GM12878 (cell line): Measurements from ENCODE around the gene USP37. TPM values are rescaled to one million over a fixed set of nuclear protein-coding genes. Genes with fewer than 3 reads are reported as not detected.
A peak's percentile ranks its signal among the peaks of the same experiment; 100 is the strongest.

ENCODE experiments used
- ATF3 ChIP-seq: IDR thresholded peaks from 2 replicates; pipeline ENCODE4 v1.6.1; 2011; ENCODE audit warnings: low read depth, mild to moderate bottlenecking, low read length, moderate library complexity, borderline replicate concordance; ENCODE audit errors: extremely low read depth
- BACH1 ChIP-seq: fragments of 450-650 bp; IDR thresholded peaks from 2 replicates; pipeline ENCODE4 v1.6.1; 2017; ENCODE audit warnings: mild to moderate bottlenecking, borderline replicate concordance
- BRCA1 ChIP-seq: IDR thresholded peaks from 2 replicates; pipeline ENCODE4 v1.6.1; 2011; ENCODE audit warnings: low read depth, low read length, improper control_type of control experiment
- CBX3 ChIP-seq: fragments of 200-600 bp; sonication (generic); IDR thresholded peaks from 2 replicates; pipeline ENCODE4 v1.6.1; 2016; ENCODE audit warnings: low read depth, borderline replicate concordance
- CHD1 ChIP-seq: IDR thresholded peaks from 2 replicates; pipeline ENCODE4 v1.6.1; 2012; ENCODE audit warnings: low read depth, low read length, improper control_type of control experiment
- E4F1 ChIP-seq: fragments of 450-650 bp; IDR thresholded peaks from 2 replicates; pipeline ENCODE4 v1.6.1; 2018; ENCODE audit warnings: borderline replicate concordance, mild to moderate bottlenecking; ENCODE audit not compliant: partially characterized antibody
- EED ChIP-seq: sonication (generic); IDR thresholded peaks from 2 replicates; pipeline ENCODE4 v1.6.1; 2016; ENCODE audit warnings: antibody characterized with exemption, low read depth
- EZH2 ChIP-seq: IDR thresholded peaks from 2 replicates; pipeline ENCODE4 v1.6.1; 2012; ENCODE audit warnings: low read depth, mild to moderate bottlenecking, control low read depth, inconsistent platforms, low read length, borderline replicate concordance; ENCODE audit not compliant: control insufficient read depth
- HCFC1 ChIP-seq: fragments of 150-350 bp; IDR thresholded peaks from 2 replicates; pipeline ENCODE4 v1.6.1; 2014; ENCODE audit warnings: low read length
- MXI1 ChIP-seq: fragments of 150-350 bp; IDR thresholded peaks from 2 replicates; pipeline ENCODE4 v1.6.1; 2011; ENCODE audit warnings: low read depth, mild to moderate bottlenecking, inconsistent platforms, low read length, improper control_type of control experiment
- MYB ChIP-seq: fragments of 150-350 bp; IDR thresholded peaks from 2 replicates; pipeline ENCODE4 v1.6.1; 2014; ENCODE audit warnings: mild to moderate bottlenecking, low read depth, low read length, borderline replicate concordance
- NFYB ChIP-seq: IDR thresholded peaks from 2 replicates; pipeline ENCODE4 v1.6.1; 2011; ENCODE audit warnings: low read depth, mild to moderate bottlenecking, low read length, improper control_type of control experiment, moderate library complexity; ENCODE audit not compliant: insufficient read depth
- NR2C1 ChIP-seq: fragments of 450-650 bp; IDR thresholded peaks from 2 replicates; pipeline ENCODE4 v1.6.1; 2017; ENCODE audit warnings: antibody characterized with exemption, mild to moderate bottlenecking, moderate library complexity
- POLR2AphosphoS5 ChIP-seq: IDR thresholded peaks from 2 replicates; pipeline ENCODE4 v1.6.1; 2011; ENCODE audit warnings: mild to moderate bottlenecking, low read length, inconsistent platforms
- RAD21 ChIP-seq: IDR thresholded peaks from 2 replicates; pipeline ENCODE4 v1.6.1; 2011; ENCODE audit warnings: mild to moderate bottlenecking, low read depth, low read length, moderate library complexity; ENCODE audit not compliant: insufficient read depth
- RFX5 ChIP-seq: IDR thresholded peaks from 2 replicates; pipeline ENCODE4 v1.6.1; 2011; ENCODE audit warnings: low read depth, low read length, improper control_type of control experiment
- SMAD1 ChIP-seq: fragments of 450-650 bp; IDR thresholded peaks from 2 replicates; pipeline ENCODE4 v1.6.1; 2018; ENCODE audit warnings: mild to moderate bottlenecking, low read depth; ENCODE audit not compliant: partially characterized antibody
- TCF7 ChIP-seq: IDR thresholded peaks from 2 replicates; pipeline ENCODE4 v1.6.1; 2014; ENCODE audit warnings: antibody characterized with exemption, borderline replicate concordance
- YBX1 ChIP-seq: fragments of 450-650 bp; IDR thresholded peaks from 2 replicates; pipeline ENCODE4 v1.6.1; 2016; ENCODE audit warnings: antibody characterized with exemption
- YY1 ChIP-seq: IDR thresholded peaks from 2 replicates; pipeline ENCODE4 v1.6.1; 2011; ENCODE audit warnings: low read depth, mild to moderate bottlenecking, low read length
- polyA plus RNA-seq, 11 experiments: library from polyadenylated mRNA; depleted of rRNA in 4 of 11; unstranded in 6 of 11; stranded (reverse) in 5 of 11; fragments of >200 nt; fragmentation: Nextera tagmentation in 4 of 11; fragmentation: Illumina TruSeq in 1 of 11; extraction: Ambion mirVana in 4 of 11; extraction: Trizol in 1 of 11; gene quantifications; 1 replicate in 1 of 11; 2 replicates in 10 of 11; pipeline versions ENCODE4 v1.2.1 to v1.2.3, GENCODE V29; 2011 to 2016; ENCODE audit warnings: inconsistent platforms in 2 of 11, missing spikeins in 2 of 11, low read depth in 1 of 11
- total RNA-seq, 4 experiments: library from RNA; depleted of rRNA in 3 of 4; stranded (reverse); fragments of >200 nt in 3 of 4; fragmentation: Illumina TruSeq in 1 of 4; extraction: Trizol in 1 of 4; gene quantifications; 2 replicates each; pipeline versions ENCODE4 v1.2.1 to v1.2.3, GENCODE V29; 2013 to 2021
- TF ChIP-seq, protein P1 (sequence below): fragments of 450-650 bp; IDR thresholded peaks from 2 replicates; pipeline ENCODE4 v1.6.1; 2016; ENCODE audit warnings: mild to moderate bottlenecking, moderate library complexity, borderline replicate concordance
- TF ChIP-seq, protein P2 (sequence below): fragments of 450-650 bp; IDR thresholded peaks from 2 replicates; pipeline ENCODE4 v1.6.1; 2017; ENCODE audit warnings: mild to moderate bottlenecking, low read depth, inconsistent platforms; ENCODE audit not compliant: poor library complexity, severe bottlenecking

USP37 gene
- total and polyA plus RNA-seq, 10 of the 15 experiments (the other 5 are each of a cell fraction or from before 2014, with no cell fraction given), result 2.8 to 16.0 (median 10.4) TPM

GRCh38 chr2:218406209-218406948, 161.8 kb downstream of the USP37 start (continued):
- TF ChIP-seq SMAD1, result no peak
- TF ChIP-seq BACH1, result no peak; the same call in 1 of the 2 replicates
- TF ChIP-seq NR2C1, result no peak
- no peak for TF ChIP-seq EZH2
- 0 out of 2 replicates have a peak, but pooled peaks have one; percentile 40 for TF ChIP-seq EED
- TF ChIP-seq, protein P1, sequence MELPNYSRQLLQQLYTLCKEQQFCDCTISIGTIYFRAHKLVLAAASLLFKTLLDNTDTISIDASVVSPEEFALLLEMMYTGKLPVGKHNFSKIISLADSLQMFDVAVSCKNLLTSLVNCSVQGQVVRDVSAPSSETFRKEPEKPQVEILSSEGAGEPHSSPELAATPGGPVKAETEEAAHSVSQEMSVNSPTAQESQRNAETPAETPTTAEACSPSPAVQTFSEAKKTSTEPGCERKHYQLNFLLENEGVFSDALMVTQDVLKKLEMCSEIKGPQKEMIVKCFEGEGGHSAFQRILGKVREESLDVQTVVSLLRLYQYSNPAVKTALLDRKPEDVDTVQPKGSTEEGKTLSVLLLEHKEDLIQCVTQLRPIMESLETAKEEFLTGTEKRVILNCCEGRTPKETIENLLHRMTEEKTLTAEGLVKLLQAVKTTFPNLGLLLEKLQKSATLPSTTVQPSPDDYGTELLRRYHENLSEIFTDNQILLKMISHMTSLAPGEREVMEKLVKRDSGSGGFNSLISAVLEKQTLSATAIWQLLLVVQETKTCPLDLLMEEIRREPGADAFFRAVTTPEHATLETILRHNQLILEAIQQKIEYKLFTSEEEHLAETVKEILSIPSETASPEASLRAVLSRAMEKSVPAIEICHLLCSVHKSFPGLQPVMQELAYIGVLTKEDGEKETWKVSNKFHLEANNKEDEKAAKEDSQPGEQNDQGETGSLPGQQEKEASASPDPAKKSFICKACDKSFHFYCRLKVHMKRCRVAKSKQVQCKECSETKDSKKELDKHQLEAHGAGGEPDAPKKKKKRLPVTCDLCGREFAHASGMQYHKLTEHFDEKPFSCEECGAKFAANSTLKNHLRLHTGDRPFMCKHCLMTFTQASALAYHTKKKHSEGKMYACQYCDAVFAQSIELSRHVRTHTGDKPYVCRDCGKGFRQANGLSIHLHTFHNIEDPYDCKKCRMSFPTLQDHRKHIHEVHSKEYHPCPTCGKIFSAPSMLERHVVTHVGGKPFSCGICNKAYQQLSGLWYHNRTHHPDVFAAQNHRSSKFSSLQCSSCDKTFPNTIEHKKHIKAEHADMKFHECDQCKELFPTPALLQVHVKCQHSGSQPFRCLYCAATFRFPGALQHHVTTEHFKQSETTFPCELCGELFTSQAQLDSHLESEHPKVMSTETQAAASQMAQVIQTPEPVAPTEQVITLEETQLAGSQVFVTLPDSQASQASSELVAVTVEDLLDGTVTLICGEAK, result no peak
- TF ChIP-seq CBX3, result no peak
- no peak for TF ChIP-seq RFX5
- peak; percentile 71; the same call in 1 of the 2 replicates for TF ChIP-seq NFYB
- no peak for TF ChIP-seq BRCA1
- TF ChIP-seq POLR2AphosphoS5, result peak; percentile 10; the same call in 1 of the 2 replicates
- no peak for TF ChIP-seq HCFC1
- TF ChIP-seq YY1, result peak; percentile 78
- no peak for TF ChIP-seq CHD1
- no peak for TF ChIP-seq TCF7
- TF ChIP-seq ATF3, result no peak
- no peak for TF ChIP-seq E4F1
- TF ChIP-seq YBX1, result no peak
- TF ChIP-seq, protein P2, sequence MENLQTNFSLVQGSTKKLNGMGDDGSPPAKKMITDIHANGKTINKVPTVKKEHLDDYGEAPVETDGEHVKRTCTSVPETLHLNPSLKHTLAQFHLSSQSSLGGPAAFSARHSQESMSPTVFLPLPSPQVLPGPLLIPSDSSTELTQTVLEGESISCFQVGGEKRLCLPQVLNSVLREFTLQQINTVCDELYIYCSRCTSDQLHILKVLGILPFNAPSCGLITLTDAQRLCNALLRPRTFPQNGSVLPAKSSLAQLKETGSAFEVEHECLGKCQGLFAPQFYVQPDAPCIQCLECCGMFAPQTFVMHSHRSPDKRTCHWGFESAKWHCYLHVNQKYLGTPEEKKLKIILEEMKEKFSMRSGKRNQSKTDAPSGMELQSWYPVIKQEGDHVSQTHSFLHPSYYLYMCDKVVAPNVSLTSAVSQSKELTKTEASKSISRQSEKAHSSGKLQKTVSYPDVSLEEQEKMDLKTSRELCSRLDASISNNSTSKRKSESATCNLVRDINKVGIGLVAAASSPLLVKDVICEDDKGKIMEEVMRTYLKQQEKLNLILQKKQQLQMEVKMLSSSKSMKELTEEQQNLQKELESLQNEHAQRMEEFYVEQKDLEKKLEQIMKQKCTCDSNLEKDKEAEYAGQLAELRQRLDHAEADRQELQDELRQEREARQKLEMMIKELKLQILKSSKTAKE, result no peak
- no peak for TF ChIP-seq MYB
- TF ChIP-seq MXI1, result no peak
- TF ChIP-seq RAD21, result peak; percentile 87
